ENCODE measurements around the gene RSBN1L.

GRCh38 chr7:77649716-77650349 is 46.4 kb upstream of the RSBN1L start:
- TF ChIP-seq CTCF (IDR thresholded peaks at IDR 0.05) (no peak), SIN3A (IDR thresholded peaks at IDR 0.05; ENCODE audit: borderline replicate concordance, insufficient read depth, low read depth, low read length) (no peak)

All from Panc1 (cell line).